ENCODE results near the gene NFATC3.
"Not testable (repeated sequence)": the region's sequence is repeated elsewhere in the genome, so short reads cannot be mapped to it uniquely, and the experiment has no call there.

NFATC3 gene

DNA sequence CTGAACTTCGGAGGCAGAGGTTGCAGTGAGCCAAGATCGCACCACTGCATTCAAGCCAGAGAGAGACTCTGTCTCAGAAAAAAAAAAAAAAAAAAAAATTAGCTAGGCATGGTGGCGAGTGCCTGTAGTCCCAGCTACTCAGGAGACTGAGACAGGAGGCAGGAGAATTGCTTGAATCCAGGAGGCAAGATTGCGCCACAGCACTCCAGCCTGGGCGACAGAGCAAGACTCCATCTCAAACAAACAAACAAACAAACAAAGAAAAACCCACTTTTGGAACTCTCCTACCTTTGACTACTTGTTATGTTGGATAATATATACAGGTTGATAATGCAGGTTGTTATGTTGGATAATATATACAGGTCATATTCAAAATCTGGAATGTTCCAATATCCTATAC lies 35.3 kb downstream of the NFATC3 start:
- not testable (repeated sequence) for DNase-seq

DNA sequence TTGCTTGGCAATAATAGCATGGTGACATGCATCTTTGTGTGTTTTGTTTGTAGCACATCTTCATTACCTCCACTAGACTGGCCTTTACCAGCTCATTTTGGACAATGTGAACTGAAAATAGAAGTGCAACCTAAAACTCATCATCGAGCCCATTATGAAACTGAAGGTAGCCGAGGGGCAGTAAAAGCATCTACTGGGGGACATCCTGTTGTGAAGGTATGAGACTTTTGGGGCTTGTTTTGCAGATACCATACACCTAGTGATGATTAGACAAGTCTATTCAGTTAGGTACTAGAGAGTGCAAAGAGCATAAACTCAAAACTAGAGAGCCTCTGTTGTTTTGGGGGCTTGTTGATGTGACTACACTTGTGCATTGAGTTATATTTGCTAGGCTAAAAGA lies 41.2 kb downstream of the NFATC3 start:
- no peak for DNase-seq

DNA sequence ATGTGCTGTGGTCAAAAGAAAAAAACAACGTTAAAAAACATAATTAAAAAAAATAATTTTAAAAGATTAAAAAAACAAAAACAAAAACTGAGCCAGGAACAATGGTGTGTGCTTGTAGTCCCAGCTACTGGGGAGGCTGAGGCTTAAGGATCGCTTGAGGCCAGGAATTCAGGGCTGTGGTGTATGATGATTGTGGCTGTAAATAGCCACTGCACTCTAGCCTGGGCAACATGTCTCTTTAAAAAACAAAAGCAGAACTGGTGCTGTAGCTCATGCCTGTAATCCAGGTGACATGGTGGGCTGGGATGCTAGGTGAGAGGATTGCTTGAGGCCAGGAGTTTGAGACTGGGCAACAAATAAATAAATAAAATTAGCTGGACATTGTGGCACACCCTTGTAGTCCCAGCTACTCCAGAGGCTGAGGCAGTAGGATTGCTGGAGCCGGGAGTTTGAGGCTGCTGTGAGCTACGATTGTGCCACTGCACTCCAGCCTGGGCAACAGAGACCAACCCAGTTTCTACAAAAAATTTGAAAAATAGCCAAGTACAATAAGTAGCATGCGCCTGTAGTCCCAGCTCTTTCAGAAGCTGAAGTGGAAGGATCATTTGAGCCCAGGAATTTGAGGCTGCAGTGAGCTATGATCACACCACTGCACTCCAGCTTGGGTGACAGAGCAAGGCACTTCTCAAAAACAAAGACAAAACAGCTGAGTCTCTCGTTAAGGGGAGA lies 43.6 kb downstream of the NFATC3 start:
- no peak for DNase-seq

DNA sequence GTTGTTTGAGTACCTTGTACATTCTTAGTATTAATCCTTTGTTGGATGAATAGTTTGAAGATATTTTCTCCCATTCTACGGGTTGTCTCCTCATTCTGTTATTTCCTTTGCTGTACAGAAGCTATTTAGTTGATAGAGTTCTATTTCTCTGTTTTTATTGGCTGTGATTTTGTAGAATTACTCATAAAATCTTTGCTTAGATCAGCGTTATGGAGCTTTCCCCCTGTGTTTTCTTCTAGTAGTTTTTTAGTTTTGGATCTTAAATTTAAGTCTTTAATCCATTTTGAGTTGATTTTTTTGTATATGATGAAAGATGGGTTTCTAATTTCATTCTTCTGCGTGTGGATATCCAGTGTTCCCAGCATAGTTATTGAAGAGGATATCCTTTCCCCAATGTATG lies 45.4 kb downstream of the NFATC3 start:
- DNase-seq = no peak

DNA sequence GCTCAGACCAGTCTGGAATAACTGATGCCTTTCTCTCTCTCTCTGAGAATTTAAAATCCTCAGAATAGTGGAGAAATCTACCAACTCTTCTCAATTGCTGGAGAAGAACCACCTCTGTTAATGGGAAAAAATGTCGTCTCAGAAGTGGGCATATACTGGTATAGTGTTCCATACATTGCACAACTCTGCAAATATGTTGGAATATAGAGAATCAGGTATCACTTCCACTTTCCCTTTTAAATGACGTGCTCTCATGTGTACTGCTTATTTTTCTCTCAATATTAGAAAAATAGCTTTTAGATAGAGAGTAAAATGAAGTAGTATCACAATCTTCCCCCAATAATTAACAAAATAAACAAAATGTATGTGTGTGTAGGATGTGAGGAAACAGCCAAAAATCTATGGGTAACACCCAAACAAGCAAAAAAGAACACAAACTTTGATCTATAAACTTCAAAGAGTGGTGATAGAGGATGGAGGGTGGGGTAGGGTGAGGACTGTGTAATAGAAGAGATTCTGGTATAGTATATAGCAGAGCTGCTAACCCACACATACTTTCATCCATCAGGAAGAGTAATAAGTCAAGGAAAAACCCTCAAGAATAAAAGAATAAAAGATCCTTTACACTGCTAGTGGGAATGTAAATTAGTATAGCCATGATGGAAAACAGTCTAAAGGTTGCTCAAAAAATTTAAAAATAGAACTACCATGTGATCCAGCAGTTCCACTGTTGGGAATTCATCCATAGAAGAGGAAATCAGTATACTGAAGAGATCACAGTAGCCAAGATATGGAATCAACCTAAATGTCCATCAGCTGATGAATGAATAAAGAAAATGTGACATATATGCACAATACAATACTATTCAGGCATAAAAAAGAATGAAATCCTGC lies 46.9 kb downstream of the NFATC3 start:
- no peak for DNase-seq

DNA sequence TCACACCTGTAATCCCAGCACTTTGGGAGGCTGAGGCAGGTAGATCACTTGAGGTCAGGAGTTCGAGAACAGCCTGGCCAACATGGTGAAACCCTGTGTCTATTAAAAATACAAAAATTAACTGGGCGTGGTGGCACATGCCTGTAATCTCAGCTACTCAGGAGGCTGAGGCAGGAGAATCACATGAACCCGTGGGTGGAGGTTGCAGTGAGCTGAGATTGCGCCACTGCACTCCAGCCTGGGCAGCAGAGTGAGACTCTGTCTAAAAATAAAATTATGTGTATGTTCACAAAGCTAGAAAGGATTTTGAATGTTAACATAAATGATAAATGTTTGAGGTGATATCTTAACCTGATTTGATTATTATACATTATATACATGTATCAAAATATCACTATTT lies 47.8 kb downstream of the NFATC3 start:
- not testable (repeated sequence) for DNase-seq

DNA sequence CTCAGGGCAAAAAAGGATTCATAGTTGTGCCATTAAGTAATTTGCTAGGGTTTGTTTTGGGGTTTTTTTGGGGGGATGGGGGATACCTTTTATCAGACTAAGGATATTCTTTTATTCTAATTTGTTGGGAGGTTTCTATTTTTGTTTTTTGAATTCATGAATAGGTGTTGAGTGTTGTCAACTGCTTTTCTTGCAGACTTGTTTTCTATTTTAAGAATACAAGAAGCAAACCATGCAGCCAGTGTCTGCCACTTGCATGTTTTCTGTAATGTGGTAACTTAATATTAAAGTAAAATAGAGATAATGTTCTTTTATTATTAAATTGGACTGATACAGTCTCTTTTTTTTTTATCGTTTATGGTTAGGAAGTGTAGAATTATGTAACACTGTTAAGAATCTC lies 49.5 kb downstream of the NFATC3 start:
- no peak for DNase-seq

DNA sequence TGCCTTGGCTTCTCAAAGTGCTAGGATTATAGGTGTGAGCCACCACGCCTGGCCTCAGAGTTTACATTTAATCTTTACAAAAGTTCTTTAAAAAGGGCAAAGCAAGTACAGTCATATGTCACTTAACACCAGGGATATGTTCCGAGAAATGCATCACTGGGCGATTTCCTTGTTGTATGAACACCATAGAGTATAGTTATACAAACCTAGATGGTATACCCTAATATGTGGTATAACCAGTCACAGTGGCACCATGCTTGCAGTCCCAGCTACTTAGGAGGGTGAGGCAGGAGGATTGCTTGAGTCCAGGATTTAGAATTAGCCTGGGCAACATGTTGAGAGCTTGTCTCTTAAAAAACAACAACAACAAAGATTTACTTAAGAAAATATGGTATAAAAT lies 51.3 kb downstream of the NFATC3 start:
- DNase-seq = no peak

DNA sequence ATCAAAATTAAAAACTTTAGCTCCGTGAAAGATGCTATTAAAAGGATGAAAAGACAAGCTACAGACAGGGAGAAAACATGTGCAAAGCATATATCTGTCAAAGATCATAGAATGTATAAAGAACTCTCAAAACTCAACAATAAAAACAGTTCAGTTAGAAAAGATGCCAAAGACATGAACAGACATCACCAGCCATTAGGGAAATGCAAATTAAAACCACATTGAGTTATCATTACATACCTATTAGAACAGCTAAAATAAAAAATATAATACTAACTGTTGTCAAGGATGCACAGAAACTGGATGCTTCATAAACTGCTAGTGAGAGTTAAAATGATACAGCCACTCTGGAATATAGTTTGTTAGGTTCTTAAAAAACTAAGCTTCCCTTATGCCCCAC lies 58.8 kb downstream of the NFATC3 start:
- no peak for DNase-seq

DNA sequence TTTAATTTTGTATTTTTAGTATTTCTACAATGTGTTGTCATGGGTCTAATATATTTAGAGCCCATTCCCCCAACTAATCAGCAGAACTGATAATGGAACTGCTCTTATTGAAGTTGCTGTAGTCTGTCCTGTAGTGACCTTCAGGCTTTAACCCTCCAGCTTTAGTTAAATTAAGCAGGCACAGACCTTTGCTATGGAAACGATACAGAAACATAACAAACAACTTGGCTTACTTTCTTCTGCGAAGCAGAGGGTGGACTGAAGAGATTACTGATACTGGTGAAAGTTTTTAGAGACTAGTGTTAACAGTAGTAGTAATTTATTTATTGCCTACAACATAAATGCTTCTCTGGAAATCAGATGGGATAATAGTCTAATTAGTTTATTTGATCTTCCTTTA lies 61.4 kb downstream of the NFATC3 start:
- DNase-seq = no peak

DNA sequence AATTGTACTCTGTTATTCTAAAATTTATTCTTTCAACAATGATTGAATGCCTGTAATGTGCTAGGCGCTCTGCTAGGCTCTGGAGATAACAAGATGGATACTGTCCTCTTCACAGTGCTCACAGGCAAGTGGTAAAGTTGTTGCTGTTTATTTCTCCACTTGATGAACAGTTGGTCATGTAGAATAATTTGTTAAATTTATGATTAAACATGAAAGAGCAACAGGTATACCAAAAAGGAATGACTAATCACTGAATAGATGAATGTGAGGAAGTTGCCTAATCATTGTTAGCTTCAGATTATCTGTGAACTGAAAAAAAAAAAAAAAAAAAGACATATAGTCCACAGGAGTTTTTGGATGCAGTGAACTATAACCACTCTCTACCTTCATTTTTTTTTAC lies 62.3 kb downstream of the NFATC3 start:
- no peak for DNase-seq

DNA sequence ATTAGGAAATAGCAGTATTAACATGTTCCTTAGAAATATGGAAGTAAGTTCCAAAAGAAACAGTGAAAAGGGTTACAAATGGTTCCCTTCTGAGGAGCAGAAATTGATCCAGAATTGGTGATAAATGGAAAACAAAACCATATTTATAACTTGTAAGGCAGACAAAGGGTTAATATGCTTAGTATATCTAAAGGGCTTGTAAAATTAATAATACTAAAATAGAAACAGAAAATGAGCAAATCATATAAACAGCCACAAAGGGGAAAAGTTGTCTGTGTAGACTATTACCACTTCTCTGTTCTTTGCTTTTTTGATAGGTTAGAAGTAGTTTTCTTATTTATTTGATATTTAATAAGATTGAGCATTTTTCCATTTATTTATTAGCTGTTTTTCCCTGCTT lies 64.4 kb downstream of the NFATC3 start:
- no peak for DNase-seq

DNA sequence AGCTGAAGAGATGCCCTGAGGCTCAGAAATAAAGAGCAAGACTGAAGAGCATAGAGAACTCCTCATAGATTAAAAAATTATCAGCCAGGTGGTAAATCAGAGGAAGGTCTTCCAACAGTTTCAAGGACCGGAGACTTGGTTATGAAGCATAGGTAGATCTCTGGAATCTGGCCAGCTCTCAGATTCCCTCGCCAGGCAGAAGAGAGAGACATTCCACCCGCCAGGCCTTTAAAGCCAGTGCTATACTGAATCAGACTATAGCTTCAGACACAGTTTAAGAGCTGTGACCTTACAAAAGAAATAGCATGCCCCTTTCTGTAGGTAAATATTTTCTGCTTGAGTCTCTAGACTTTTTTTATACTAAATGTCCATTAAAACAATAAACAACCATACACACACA lies 70.3 kb downstream of the NFATC3 start:
- no peak for DNase-seq

DNA sequence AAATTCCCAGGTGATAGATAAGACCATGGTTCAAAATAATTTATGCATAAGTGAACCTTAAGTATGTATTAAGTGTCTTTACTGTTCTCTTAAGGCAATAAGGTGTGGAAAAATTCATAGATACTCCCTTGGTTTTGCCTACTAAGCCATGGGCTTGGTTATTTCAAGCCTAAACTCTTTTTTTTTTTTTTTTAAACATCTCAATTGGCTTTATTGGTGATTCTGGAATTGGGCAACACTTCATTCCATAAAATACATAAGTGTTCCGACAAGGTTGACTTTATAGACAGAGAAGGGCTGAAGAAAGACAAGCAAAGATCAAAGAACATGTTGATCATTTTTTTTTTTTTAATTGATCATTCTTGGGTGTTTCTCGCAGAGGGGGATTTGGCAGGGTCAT lies 77.2 kb downstream of the NFATC3 start:
- DNase-seq = no peak

DNA sequence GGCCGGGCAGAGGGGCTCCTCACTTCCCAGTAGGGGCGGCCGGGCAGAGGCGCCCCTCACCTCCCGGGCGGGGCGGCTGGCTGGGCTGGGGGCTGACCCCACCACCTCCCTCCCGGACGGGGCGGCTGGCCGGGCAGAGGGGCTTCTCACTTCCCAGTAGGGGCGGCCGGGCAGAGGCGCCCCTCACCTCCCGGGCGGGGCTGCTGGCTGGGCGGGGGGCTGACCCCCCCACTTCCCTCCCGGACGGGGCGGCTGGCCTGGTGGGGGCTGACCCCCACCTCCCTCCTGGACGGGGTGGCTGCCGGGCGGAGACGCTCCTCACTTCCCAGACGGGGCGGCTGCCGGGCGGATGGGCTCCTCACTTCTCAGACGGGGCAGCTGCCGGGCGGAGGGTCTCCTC lies 78.1 kb downstream of the NFATC3 start:
- DNase-seq = not testable (repeated sequence)

DNA sequence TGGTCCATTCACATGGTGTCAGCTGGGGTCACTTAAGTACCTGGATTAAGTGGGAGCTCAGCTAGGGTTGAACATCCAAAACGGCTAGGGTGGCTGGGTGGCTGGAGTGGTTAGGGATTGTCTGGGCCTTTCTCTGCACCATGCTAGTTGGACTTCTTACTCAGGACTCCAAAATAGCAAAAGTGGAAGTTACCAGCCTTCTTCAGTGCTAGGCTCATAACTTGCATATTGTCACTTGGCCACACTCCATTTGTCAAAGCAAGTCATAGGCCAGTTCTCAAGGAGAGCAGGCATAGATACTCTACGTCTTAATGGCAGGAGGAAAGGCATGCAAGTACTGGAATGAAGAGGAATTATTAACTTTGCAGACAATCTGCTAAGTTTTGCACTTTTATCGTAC lies 81.1 kb downstream of the NFATC3 start:
- DNase-seq = no peak

DNA sequence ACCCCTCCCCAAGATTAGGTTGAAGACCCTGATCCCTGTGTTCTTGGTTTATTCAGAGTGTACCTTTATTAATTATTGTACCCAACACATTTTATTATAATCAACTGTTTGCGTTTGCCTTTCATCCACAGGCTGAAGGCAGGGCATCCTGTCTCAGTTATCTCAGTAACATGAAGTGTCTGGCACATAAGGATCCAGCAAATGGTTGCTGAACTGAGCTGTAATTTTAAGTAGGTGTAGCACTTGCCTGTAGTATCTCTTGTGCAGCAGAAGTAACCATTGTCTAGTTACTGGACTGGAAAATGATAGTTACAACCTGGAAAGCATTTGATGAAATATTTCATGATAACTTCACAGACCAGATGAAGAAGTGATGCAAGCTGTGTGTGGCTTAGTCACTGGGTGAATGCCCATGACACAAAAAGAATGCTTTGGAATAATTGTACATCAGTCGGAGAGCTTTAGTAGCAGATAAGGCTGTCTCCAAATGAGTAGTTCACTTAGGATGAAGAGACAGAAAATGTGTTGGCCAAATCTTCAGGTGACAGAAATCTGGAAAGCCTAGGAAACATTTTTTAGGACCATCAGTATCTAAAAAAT lies 94.1 kb downstream of the NFATC3 start:
- no peak for DNase-seq

DNA sequence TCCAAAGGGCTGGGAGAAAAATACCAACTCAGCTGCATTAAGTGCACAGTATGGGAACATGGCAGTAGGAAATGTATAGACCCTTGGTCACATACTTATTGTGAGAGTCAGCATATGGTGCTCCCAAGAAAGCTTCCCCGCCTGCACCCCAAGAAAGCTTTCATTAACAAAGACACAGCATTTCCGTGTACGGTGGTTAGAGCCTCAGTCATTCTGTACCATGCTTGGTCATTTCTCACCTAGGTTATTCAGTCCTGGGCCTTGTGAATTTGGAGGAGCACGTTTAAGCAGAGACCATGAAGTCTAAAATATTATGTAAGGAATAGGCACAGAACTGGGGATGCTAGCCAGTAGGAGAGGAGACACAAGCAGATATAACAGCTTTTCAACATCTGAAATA lies 94.7 kb downstream of the NFATC3 start:
- no peak for DNase-seq

DNA sequence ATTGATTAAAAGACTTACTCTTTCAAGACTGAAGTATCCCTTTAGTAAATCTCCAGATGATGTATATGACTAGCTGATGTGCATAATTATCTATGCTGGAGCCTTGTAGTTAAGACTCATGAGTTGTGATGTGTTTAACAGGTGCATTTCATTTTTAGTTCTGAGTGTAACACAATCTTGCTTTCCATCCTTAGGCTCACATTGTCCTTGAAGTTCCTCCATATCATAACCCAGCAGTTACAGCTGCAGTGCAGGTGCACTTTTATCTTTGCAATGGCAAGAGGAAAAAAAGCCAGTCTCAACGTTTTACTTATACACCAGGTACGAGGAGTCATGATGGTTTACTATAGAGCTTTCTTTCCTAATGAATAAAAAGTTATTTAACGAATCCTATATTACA lies 97.9 kb downstream of the NFATC3 start:
- no peak for DNase-seq

DNA sequence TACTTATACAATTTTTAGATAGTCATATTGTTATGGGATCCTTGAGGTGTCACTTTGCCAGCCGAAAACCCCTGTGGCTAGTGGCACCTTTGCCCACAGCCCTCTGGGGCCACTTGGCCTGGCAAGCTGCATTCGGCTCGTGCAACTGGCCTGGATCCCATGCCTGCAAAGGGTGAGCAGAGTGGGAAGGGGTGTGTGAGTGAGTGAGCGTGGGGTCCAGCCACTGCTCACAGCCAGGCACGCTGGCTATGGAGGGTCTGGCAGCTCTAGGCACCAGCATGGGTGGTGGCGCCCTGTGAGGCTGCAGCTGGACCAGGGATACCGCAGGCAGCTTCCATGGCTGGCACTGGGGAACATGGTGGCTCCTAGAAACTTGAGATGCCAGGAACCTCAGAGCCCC lies 101.7 kb downstream of the NFATC3 start:
- no peak for DNase-seq

DNA sequence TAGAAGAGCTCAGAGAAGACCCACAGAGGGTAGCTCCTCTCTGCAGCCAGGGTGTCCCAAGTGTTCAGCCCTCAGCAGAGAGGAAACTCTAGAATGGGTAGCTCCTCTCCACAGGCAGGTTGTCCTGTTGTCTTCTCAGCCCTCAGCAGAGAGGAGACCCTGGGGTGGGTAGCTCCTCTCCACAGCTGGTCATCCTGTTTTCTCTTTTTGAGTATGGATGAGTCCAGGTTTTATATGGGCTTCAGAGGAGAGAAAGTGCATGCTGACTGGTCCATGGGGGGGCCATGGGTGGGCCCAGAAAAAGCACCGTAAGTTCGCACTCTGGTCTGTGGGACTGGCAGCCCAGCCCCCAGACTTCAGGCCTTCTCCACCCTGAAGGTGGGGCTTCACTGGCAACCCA lies 102.3 kb downstream of the NFATC3 start:
- no peak for DNase-seq

DNA sequence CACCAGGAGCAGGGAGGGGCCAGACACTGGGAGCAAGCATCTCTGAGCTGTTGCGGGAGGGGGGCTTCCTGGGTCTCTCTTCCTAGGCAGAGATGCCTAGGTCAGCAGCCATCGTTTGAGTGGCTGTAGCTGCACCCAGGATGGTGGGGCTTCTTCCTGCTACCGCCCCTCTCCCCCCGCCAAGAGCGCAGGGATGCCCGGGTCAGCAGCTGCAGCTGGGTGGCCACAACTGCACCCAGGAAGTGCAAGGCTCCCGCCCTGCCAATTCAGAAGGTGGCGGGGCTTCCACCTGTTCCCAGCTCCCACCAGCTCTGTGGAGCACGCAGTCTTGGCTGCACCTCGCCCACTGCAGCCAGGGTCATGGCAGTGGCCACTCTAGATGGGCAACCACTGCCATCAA lies 103.0 kb downstream of the NFATC3 start:
- no peak for DNase-seq

DNA sequence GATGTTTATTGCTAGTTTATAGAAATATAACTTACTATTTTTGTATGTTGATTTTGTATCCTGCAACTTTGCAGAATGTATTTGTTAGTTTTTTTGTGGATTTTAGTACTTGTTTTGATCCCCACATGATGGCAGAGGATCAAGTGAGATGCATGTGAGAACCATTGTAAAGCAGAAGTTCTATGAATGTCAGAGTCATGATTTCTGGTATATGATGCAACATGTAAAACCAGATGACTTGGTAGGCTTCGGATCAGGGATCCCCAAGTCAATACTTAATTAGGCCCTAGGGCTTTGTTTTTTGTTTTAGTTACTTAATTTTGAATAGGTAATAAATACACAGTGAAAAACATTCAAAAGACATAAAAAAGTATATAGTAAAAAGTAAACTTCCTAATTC lies 104.9 kb downstream of the NFATC3 start:
- DNase-seq = no peak

Measured in effector CD8-positive, alpha-beta T cell (primary cell).